Measurements from ENCODE around the gene PCSK5.

Gene PCSK5

GRCh38 chr9:76090909-76091308, 200.4 kb downstream of the PCSK5 start:
- no peak for DNase-seq

GRCh38 chr9:76092572-76092971, 202.1 kb downstream of the PCSK5 start:
- no peak for DNase-seq

GRCh38 chr9:76095585-76095984, 205.1 kb downstream of the PCSK5 start:
- DNase-seq, result no peak

- no peak for DNase-seq
Observed at GRCh38 chr9:76099516-76099915, 209.0 kb downstream of the PCSK5 start.

GRCh38 chr9:76101075-76101474, 210.6 kb downstream of the PCSK5 start:
- DNase-seq, result no peak

- DNase-seq, result no peak
Observed at GRCh38 chr9:76101491-76101890, 211.0 kb downstream of the PCSK5 start.

GRCh38 chr9:76101947-76102346, 211.5 kb downstream of the PCSK5 start:
- no peak for DNase-seq

GRCh38 chr9:76103531-76104315, 213.2 kb downstream of the PCSK5 start:
- no peak for DNase-seq

GRCh38 chr9:76107482-76107881, 217.0 kb downstream of the PCSK5 start:
- DNase-seq, result no peak

- DNase-seq, result no peak
Observed at GRCh38 chr9:76109953-76110352, 219.5 kb downstream of the PCSK5 start.

- no peak for DNase-seq
Observed at GRCh38 chr9:76112151-76112550, 221.7 kb downstream of the PCSK5 start.

GRCh38 chr9:76114144-76114543, 223.7 kb downstream of the PCSK5 start:
- DNase-seq, result no peak

- DNase-seq, result no peak
Observed at GRCh38 chr9:76115396-76115795, 224.9 kb downstream of the PCSK5 start.

- no peak for DNase-seq
Observed at GRCh38 chr9:76115982-76116646, 225.6 kb downstream of the PCSK5 start.

GRCh38 chr9:76116913-76117312, 226.4 kb downstream of the PCSK5 start:
- DNase-seq, result no peak

- DNase-seq, result no peak
Observed at GRCh38 chr9:76127637-76128036, 237.2 kb downstream of the PCSK5 start.

- no peak for DNase-seq
Observed at GRCh38 chr9:76135902-76136301, 245.4 kb downstream of the PCSK5 start.

GRCh38 chr9:76136986-76137385, 246.5 kb downstream of the PCSK5 start:
- no peak for DNase-seq

GRCh38 chr9:76137931-76138330, 247.5 kb downstream of the PCSK5 start:
- no peak for DNase-seq

- no peak for DNase-seq
Observed at GRCh38 chr9:76138360-76138759, 247.9 kb downstream of the PCSK5 start.

GRCh38 chr9:76143834-76144233, 253.4 kb downstream of the PCSK5 start:
- DNase-seq, result no peak

GRCh38 chr9:76150013-76150412, 259.5 kb downstream of the PCSK5 start:
- DNase-seq, result no peak

- no peak for DNase-seq
Observed at GRCh38 chr9:76151267-76151666, 260.8 kb downstream of the PCSK5 start.

GRCh38 chr9:76153339-76153738, 262.9 kb downstream of the PCSK5 start:
- no peak for DNase-seq

Data from activated gamma-delta T cell (primary cell).